Right ventricle myocardium superior (tissue), 1 donor: ENCODE results near the gene IL12RB1. TPM values are rescaled to one million over a fixed set of nuclear protein-coding genes. Genes with fewer than 3 reads are reported as not detected.

Source experiments
- ATAC-seq: fragments of 200-7000 bp; cut with Tn5 transposase; one replicate; pipeline ENCODE4 v1.9.1; 2020; ENCODE audit warnings: mild to moderate bottlenecking; ENCODE audit not compliant: poor library complexity
- DNase-seq: peaks from one replicate; pipeline ENCODE4 v3.0.0-alpha.2; 2020
- intact Hi-C: fragments of 100-400 bp; cut with DNase I; formaldehyde crosslinking; loops from one replicate; pipeline ENCODE4 v1.11.2; 2022
- total RNA-seq: library from RNA; stranded (reverse); fragmentation: NEBNext Ultra II Directional; extraction: Animal tissue kit (Norgen Biotek cat#: 25700); gene quantifications from one replicate; pipeline ENCODE4 v1.2.1, GENCODE V29; 2021
- donor health status: DM: no; HTN: yes; CAD: no; lungs with severe emphysema.

Gene IL12RB1
- total RNA-seq, 1 donor from 2014 or later, result 0.75 TPM

- intact Hi-C loops, result no loop called here
- peak; percentile 93 for DNase-seq
These were observed 65.5 kb downstream of the IL12RB1 start for GRCh38 chr19:18021121-18021755.

GRCh38 chr19:18020212-18021085 lies 66.3 kb downstream of the IL12RB1 start:
- DNase-seq (peak; percentile 96), ATAC-seq (peak; percentile 73)
- intact Hi-C loops, result no loop called here

More at GRCh38 chr19:18021121-18021755, 65.5 kb downstream of the IL12RB1 start:
- ATAC-seq, result peak; percentile 38

- intact Hi-C loops, result loop anchor here (5.0 kb wide), 1 partner anchor 35 kb away; no protein-coding TSS in a partner anchor
- peak; percentile 16 for ATAC-seq
- DNase-seq, result no peak
These were observed 69.3 kb downstream of the IL12RB1 start for GRCh38 chr19:18017275-18018083.

- DNase-seq (no peak), ATAC-seq (no peak)
- intact Hi-C loops, result loop anchor here (5.0 kb wide), 1 partner anchor 36 kb away; no protein-coding TSS in a partner anchor
These were observed 70.4 kb downstream of the IL12RB1 start for GRCh38 chr19:18016209-18016910.

GRCh38 chr19:18014197-18014596 lies 72.5 kb downstream of the IL12RB1 start:
- no peak for ATAC-seq
- DNase-seq, result no peak
- intact Hi-C loops, result no loop called here

GRCh38 chr19:18013210-18014111 lies 73.3 kb downstream of the IL12RB1 start:
- no peak for DNase-seq
- intact Hi-C loops, result no loop called here

GRCh38 chr19:18010149-18010548 lies 76.6 kb downstream of the IL12RB1 start:
- ATAC-seq, result no peak
- no peak for DNase-seq
- intact Hi-C loops, result no loop called here

More at GRCh38 chr19:18013210-18014111, 73.3 kb downstream of the IL12RB1 start:
- peak; percentile 41 for ATAC-seq

- intact Hi-C loops, result no loop called here
- ATAC-seq (no peak), DNase-seq (no peak)
These were observed 77.2 kb downstream of the IL12RB1 start for GRCh38 chr19:18009412-18010066.

Other genes starting within 250 kb of the IL12RB1 start
- 1.5 TPM for gene JAK3, start 239.0 kb downstream of the IL12RB1 start, total RNA-seq
- 723 TPM for gene RPL18A, start 227.0 kb downstream of the IL12RB1 start, total RNA-seq
- not detected for gene SLC5A5, start 215.0 kb downstream of the IL12RB1 start, total RNA-seq
- gene CCDC124, start 153.9 kb downstream of the IL12RB1 start, total RNA-seq, result 84.4 TPM
- not detected for gene KCNN1, start 119.8 kb downstream of the IL12RB1 start, total RNA-seq
- gene ARRDC2, start 78.8 kb downstream of the IL12RB1 start, total RNA-seq, result 19.1 TPM
- gene MAST3, start 10.8 kb upstream of the IL12RB1 start, total RNA-seq, result 4.9 TPM
- gene PIK3R2, start 66.2 kb upstream of the IL12RB1 start, total RNA-seq, result 20.8 TPM
- gene IFI30, start 86.9 kb upstream of the IL12RB1 start, total RNA-seq, result 23.1 TPM
- 9.4 TPM for gene MPV17L2, start 106.3 kb upstream of the IL12RB1 start, total RNA-seq
- gene RAB3A, start 117.1 kb upstream of the IL12RB1 start, total RNA-seq, result 26.7 TPM
- 1.8 TPM for gene PDE4C, start 139.5 kb upstream of the IL12RB1 start, total RNA-seq
- gene IQCN, start 187.5 kb upstream of the IL12RB1 start, total RNA-seq, result 0.35 TPM
- gene JUND, start 194.7 kb upstream of the IL12RB1 start, total RNA-seq, result 107 TPM
- gene LSM4, start 236.1 kb upstream of the IL12RB1 start, total RNA-seq, result 103 TPM